ENCODE results near the gene LRBA. TPM values are rescaled to one million over a fixed set of nuclear protein-coding genes. Genes with fewer than 3 reads are reported as not detected.
A peak's percentile ranks its signal among the peaks of the same experiment; 100 is the strongest.

LRBA gene
- total and polyA plus RNA-seq, 9 of the 15 experiments (the other 6 are each of a cell fraction or from before 2014, with no cell fraction given): 24.2 to 88.7 (median 59.7) TPM

GRCh38 chr4:151038452-151039157, 23.5 kb upstream of the LRBA start (continued):
- peak; percentile 91 for TF ChIP-seq TEAD2 (tag; IDR thresholded peaks at IDR 0.05)
- TF ChIP-seq CTCF (IDR thresholded peaks at IDR 0.05 in 2 of 3, conservative IDR thresholded peaks at IDR 0.05 in 1 of 3; ENCODE audit: insufficient read depth in 2 of 3, low read depth in 1 of 3, low read length in 3 of 3): no peak
- no peak for TF ChIP-seq REST (IDR thresholded peaks at IDR 0.05; ENCODE audit: borderline replicate concordance)
- TF ChIP-seq REST (CRISPR knock-in tag; IDR thresholded peaks at IDR 0.05; ENCODE audit: low read depth): no peak
- TF ChIP-seq TFAM (CRISPR knock-in tag; conservative IDR thresholded peaks at IDR 0.05): no peak
- peak; percentile 96 for TF ChIP-seq ZBTB34 (CRISPR knock-in tag; IDR thresholded peaks at IDR 0.05)
- TF ChIP-seq ELF1 (tag; IDR thresholded peaks at IDR 0.05): no peak
- TF ChIP-seq AFF1 (IDR thresholded peaks at IDR 0.05; ENCODE audit: low read depth in 1 of 2, partially characterized antibody in 2 of 2): no peak
- peak; percentile 92 for TF ChIP-seq NFXL1 (CRISPR knock-in tag; IDR thresholded peaks at IDR 0.05)

All from K562 (cell line).